HG03558 (cell line): ENCODE results near the gene GLTP.
"Not testable (repeated sequence)": the region's sequence is repeated elsewhere in the genome, so short reads cannot be mapped to it uniquely, and the experiment has no call there.

ENCODE experiments used
- ATAC-seq: cut with Tn5 transposase; IDR thresholded peaks from one replicate; pipeline ENCODE4 v1.9.1; 2021; ENCODE audit warnings: moderate number of reproducible peaks; ENCODE audit not compliant: unreplicated experiment; ENCODE audit errors: extremely low read depth

The GLTP gene

DNA sequence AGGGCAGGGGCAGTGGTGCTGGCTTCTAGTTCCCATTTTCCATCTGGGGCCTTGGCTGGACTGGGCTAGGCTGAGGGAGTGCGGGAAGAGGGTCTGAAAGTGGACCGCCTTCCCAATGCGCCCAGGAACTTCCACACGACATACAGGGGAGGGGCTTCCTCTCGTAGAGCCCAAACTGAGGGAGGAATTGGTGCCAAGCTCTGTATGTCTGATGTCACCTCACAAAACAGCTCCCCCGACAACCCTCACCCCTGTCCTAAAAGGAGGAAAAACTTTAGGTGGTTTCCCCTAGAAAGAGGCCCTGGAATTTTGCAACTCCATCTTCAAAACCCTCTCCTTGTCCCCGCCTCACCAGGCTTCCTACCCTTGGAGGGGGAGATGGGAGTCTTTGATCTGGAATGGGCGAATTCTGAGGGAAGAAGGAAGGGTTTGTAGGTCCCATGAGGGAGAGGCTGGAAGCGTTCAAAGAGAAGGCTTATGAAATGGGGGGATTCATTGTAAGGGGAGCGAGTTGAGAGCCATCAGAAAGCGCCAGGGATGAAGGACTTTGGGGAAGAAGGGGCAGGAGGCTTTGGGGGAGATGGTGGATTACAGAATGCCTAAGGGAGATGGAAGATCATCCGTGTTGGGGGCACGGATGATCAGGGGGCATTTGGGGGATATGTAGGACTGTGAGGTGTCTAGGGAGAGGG, 844 bp downstream of the GLTP start:
- no peak for ATAC-seq

DNA sequence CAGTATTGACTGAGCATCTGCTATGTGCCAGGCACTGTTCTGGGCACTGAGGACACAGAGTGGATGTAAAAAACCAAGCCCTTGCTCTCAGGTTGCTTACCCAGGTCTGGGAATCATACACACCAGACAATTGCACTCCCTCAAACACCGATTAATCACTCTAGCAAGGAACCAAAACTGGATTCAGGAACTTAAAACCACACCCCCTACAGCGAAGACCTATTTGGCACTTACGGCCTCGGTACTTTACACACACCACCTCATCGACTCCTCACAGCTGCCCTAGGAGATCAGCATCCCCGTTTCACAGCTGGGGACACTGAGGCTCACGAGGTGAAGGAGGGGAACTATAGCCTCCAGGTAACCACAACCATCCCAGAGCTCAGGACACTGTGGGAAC, 1.6 kb downstream of the GLTP start:
- no peak for ATAC-seq

GRCh38 chr12:109878247-109878625, 2.1 kb downstream of the GLTP start:
- ATAC-seq: no peak

DNA sequence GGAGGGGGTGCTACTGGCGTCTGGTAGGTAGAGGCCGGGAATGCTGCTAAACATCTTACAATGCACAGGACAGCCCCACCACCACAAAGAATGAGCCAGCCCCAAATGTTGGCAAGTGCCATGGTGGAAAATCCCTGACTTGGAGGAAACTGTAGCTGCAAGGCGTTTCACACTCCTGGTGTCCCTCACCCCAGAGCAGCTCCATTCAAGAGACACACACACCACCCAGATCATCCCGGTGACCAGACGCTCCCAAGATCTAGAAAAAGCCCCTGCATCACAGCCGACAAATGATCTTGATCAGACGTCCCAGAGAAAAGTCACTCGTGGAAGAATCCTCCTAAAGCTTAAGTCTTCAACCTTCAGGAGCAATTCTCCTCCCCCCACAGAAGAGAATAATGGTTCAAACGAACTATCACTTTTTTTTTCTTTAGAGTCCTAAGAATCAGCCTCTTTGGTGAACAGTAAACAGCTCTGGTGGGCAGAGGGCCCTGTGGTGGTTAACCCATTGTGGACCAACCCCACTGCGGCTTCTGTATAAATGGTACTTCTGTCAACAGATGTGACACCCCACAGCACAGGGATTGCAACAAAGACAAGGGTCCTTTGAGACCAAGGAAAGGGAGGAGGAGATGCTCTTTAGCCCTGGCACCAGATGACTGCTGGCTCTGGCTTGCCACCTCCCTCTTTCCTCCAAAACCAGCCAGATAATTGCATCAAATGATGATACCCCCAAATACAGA, 2.7 kb downstream of the GLTP start:
- ATAC-seq: no peak

DNA sequence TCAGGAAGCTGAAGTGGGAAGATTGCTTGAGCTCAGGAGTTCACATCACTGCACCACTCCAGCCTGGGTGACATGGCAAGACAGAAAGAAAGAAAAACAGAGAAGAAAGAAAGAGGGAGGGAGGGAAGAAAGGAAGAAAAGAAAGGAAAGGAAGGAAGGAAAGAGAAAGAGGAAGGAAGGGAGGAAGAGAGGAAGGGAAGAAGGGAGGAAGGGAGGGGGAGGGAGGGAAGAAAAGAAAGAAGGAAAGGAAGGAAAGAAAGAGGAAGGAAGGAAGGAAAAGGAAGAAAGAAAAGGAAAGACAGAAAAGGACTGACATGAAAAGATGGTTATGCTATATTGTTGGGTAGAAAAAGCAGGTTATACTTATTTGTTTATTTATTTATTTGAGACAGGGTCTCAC, 3.9 kb downstream of the GLTP start:
- no peak for ATAC-seq

GRCh38 chr12:109875572-109876131, 4.7 kb downstream of the GLTP start:
- no peak for ATAC-seq

- ATAC-seq: no peak
These were observed 6.7 kb downstream of the GLTP start for GRCh38 chr12:109873653-109874052.

DNA sequence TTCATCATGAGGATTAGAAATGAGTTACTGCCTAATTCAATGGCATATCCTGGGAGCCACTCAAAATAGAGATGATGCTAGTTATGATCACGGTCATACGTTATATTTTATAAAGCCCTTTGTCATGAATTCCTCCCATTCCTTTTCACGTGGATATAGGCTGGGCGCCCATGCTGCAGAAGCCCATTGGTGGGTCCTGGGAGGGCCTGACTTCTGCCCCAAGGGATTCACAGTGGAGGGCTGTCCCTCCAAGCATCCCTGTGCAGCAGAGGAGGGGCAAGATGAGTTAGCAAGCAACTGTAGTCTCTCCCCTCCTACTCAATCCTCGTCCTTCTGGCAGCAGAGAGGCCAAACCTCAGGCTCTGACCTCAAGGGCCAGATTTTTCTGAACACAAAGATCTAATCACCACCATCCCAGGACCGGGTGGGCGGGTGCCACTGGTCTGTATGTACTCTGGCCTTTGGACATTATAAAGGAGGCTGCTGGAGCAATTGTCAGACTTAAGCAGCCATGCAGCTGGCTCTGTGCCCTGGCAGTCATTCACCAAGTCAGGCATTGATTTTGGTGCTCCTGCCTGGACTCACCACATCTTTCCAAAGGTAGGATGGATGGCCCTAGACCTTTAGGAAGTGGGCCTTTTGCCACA, 8.6 kb downstream of the GLTP start:
- ATAC-seq: no peak

DNA sequence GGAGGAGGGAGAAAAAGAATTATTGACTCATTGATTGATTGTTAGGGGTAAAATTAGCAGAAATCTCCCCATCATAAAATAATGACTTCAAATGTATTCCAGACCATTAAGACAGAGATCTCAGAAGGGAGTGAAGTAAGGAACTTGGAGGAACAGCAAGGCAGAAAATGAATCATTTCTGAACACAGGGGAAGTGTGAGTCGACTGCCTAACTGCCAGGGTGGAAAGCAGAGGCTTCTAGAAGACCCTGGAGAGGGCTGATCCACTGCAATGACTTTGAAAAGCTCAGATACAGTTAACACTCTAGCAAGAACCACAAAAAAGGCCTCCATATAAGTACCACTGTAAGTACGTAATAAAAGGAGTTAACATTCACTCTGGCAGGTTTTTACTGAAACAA, 9.7 kb downstream of the GLTP start:
- ATAC-seq: no peak

GRCh38 chr12:109868182-109869051, 11.9 kb downstream of the GLTP start:
- ATAC-seq: no peak

DNA sequence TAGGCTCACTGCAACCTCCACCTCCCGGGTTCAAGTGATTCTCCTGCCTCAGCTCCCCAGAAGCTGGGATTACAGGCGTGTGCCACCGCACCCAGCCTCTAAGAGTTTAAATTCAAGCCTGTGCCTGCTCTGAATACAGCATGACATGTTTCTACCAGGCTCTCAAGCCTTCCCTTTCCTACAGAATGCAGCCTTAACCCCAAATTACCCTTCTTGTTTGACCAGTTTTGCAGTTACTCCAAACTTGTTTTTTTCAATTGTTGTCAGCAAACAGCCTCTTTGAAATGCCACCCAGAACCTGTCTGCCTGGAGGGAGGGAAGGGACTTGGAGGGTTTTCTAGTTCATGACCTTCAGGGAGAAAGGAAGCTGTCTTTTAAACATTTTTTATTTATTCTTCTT, 15.4 kb downstream of the GLTP start:
- ATAC-seq: no peak

DNA sequence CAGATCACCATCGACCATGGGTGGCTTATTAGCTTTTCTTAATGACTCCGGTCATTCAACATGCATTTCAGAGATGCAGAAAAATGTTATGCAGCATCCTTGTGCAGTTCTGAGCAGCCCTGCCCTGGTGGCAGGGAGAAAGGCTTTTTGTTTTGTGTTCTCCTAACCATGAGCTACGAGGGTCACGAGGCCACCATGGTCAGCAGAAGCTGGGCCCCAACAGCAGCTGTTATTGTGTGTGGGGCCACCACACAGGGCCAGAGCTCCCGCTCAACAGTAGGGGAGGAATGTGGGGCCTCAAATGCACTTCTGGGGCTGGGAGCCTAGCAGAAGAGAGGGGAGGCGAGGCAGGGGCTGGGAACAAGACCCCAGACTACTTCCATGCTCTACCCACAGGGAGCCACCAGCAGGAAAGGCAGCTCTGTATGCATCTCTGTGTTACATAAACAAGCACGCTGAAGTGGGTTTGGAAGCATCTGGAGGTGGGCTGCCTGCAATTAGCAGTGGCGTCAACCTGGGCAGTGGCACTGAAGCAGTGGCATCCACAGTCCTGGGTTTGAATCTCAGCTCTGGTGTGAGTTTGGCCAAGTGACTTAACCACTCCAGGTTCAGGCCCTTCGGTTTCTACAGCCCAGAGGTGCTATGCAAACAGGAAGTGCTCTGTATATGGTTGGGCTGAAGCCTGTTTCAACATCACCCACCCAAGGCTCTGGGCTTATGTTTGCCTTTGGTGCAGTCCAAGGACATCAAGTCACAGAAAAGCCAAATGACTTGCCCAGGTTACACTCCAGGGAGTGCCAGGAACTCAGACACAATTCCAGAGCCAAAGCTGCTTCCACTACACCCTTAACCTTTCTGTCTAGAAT, 16.3 kb downstream of the GLTP start:
- ATAC-seq: no peak

- ATAC-seq: not testable (repeated sequence)
These were observed 17.9 kb downstream of the GLTP start for GRCh38 chr12:109862491-109862890.

DNA sequence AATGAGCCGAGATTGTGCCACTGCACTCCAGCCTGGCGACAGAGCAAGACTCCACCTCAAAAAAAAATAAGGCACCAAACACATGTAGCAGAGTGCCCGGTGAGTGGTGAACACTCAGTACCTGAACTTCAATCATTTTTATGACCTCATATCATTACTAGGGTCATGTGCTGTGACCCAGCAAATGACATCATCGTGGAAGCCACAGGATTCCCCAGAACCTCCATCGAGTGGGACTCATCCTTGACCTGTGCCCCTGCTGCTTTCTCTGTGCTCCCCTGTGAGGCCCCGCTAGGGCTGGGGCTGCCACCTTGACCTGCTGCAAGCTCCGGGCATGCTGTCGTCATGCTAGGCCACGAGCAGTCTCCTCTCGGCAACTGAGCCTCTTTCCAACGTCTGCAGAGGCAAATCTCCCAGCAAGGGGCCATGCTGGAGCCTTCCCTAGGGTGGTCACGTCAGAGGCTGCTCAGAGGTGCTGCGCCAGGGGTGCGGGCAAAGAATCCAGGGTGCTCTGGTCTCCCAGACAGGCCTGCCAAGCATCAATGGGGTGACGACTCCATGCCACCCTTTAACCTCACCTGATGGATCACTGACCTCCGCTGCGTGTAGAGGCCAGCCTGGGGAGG, 18.5 kb downstream of the GLTP start:
- ATAC-seq: no peak

DNA sequence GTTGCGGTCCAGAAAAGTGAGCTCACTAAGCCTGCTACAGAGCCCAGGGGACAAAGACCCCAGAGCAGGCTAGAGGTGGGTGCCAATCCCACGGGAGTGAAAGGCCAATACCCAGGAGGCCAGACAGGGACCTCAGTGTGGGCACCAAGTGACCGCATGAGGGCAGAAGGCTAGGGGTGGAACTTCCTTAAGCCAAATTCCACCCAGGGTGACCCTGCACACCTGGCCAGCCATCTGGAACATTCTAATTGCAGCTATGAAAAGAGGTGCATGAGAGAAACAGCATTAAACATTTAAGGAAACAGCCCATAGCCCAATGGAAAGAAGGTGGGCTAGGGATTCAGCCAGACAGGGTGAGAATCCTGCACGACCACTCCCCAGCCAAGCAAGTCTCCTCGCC, 19.4 kb downstream of the GLTP start:
- ATAC-seq: no peak

GRCh38 chr12:109858764-109859163, 21.6 kb downstream of the GLTP start:
- no peak for ATAC-seq

DNA sequence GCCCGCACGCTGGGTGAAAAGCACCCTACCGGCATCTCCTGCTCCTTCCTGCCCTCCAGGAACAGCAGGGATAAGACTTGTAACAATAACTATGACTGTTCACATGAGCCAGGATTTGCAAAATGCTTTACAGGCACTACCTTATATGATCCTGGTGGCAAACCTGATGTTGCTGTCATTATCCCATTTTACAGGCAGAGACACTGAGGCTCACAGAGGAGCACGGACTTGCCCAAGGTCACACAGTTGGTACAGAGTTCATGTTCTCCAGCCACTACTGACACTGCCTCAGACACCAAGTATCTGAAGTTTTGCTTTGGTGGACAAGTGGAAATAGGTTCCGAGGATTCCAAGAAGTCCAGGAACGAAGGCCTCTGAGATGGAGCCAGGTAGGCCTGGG, 22.6 kb downstream of the GLTP start:
- ATAC-seq: no peak

GRCh38 chr12:109855377-109855776, 25.0 kb downstream of the GLTP start:
- ATAC-seq: no peak

DNA sequence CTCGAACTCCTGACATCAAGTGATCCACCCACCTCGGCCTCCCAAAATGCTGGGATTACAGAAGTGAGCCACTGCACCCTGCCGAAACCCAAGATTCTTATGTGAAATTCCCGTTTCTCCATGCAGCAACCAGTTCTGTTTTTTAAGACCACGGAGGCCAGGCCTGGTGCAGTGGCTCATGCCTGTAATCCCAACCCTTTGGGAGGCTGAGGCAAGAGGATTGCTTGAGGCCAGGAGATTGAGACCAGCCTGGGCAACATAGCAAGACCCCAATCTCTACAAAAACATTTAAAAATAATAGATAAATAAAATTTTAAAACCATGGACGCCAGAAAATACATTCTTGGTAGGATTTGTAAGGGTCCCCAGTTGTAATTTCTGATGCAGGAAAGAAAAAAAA, 29.8 kb downstream of the GLTP start:
- ATAC-seq: not testable (repeated sequence)
